HG02870 (cell line): ENCODE results near the gene IL20.

ENCODE experiments used
- ATAC-seq: cut with Tn5 transposase; IDR thresholded peaks from one replicate; pipeline ENCODE4 v1.9.1; 2021; ENCODE audit warnings: mild to moderate bottlenecking, moderate library complexity; ENCODE audit not compliant: unreplicated experiment

IL20 gene

DNA sequence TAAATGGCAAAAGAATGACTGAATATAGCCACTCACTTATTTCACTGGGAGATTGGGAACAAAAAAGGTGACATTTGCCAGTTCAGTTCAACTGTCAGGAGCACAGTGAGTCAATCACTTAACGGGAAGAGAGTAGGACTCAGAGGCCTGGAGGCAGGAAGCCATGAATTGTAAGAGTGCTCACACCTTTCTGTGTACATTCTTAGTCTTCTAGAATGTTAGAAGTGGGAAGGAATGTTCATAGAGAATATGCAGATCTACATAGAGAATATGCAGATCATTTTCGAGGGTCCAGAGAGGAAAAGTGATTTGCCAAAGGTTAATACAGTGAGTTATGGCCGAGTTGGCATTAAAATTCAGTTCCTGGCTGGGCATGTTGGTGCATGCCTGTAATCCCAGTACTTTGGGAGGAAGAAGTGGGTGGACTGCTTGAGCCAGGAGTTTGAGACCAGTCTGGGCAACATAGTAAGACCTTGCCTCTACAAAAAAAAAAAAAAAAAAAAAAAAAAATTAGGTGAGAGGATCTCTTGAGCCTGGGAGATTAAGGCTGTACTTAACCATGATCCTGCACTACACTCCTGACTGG is 8.3 kb downstream of the IL20 start:
- ATAC-seq: no peak

DNA sequence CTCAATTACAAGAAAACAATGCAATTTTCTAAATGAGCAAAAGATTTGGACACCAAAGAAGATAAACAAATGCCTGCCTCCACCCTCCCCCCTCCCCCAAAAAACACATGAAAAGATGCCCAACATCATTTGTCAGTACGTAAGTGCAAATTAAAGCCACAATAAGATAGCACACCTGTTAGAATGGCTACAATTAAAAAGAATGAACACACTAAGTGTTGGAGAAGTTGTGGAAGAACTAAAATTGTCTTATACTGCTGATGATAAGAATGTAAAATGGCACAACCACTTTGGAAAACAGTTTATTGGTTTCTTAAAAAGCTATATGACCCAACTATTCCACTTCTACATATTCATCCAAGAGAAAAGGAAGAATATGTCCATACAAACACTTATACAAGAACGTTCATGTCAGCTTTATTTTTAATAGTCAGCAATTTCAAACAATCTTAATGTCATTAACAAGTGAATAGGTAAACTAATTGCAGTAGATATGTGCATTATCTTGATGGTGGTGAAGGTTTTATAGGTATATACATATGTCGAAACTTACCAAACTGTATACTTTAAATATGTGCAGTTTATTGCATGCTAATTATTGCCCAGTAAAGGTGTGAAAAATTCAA is 10.4 kb downstream of the IL20 start:
- ATAC-seq: no peak

DNA sequence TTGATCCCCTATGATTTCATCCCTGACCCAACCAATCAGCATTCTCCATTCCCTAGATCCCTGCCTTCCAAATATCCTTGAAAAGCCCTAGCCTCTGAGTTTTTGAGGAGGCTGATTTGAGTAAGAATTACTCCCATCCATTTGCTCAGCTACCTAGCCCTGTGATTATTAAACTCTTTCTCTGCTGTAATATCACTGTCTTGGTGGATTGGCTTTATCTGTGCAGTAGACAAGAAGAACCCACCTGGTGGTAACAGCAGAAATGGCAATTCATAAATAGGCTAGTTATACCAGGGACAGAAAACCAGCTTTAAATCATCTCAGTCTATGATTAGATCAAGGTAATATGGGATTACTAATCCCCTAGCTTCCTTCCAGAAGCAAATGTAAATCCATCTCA is 13.0 kb downstream of the IL20 start:
- no peak for ATAC-seq

DNA sequence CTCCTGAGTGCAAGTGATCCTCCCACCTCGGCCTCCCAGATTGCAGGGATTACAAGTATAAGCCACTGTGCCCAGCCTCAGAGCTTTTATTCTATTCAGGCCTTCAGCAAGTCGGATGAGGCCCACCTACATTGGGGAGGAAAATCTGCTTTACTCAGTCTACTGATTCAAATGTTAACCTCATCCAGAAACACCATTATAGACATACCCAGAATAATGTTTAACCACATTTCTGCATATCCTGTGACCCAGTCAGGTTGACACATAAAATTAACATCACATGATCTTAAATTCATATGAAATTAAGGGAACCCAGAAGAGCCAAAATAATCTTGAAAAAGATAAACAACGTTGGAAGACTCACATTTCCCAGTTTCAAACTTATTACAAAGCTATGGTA is 14.9 kb downstream of the IL20 start:
- no peak for ATAC-seq

DNA sequence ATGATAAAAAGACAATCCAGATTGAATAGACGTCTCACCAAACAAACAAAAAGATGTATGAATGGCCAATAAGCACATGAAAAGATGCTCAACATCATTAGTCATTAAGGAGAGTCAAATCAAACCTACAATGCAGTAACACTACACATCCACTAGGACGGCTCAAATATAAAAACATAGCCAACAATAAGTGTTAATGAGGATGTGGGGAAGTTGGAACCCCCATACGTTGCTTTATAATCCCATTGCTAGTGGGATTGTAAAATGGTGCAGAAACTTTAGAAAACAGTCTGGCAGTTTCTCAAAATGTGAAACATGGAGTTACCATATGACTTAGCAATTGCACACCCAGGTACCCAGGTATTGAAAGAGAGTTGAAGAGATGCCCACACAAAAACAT is 17.1 kb downstream of the IL20 start:
- ATAC-seq: no peak

DNA sequence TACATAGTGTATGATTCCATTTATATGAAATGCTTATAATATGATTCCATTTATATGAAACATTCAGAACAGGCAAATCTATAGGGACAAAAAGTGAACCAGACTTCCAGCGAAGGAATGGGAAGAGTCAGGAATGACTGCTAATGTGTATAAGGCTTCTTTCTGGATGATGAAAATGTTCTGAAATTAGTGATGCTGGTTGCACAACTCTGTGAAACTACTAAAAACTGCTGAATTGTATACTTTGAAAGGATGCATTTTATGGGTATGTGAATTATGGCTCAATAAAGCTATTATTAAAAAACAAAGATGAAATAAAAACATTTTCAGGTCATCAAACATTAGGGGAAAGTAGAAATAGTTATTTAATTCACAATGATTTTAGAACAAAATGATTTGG is 17.7 kb downstream of the IL20 start:
- no peak for ATAC-seq

DNA sequence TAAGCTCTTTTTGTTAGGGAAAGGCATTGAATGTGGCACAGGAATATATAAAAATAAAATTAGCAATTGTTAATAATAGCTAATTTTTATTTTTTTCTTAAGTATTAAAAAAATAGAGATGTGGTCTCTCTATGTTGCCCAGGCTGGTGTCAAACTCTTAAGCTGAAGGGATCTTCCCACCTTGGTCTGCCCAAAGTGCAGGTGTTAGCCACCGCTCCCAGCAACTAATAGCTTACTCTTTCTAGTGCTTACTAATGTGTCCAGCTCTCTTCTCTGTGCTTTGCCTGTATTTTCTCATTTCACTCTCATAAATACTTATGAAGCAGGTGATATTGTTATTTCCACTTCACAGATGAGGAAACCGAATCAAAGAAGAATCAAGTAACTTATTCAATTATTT is 18.5 kb downstream of the IL20 start:
- no peak for ATAC-seq

DNA sequence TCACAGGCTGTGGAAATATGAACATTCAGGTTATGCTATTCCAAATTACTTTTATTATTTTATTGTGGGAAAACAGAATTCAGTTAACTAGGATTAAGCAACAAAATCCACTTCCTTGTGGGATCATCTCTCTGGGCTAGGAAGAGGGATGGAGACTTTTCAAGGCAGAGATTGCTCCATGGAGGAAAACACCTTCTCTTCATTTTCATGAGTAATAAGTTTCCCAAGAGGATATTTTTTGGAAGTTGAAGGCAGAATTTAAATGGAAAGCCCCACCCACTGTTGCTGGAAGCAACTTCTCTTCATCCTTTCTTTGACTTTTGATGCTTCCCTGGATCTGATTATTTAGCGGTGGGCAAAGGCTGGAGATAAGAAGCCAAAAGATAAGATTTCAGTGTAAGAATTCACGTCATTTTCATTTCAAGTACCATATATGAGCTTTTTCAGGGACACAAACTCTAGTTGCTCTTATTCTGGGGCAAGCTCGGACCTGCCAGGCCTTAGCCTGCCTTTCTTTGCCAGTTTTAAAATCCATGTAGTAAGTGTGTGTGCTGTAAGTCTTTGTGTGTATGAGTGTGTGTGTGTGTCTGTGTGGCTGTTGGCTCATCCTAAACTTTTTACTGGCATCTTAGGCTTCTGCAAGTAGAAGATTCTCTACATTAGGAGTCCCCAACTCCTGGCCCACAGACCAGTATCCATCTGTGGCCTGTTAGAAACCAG is 20.1 kb downstream of the IL20 start:
- no peak for ATAC-seq

DNA sequence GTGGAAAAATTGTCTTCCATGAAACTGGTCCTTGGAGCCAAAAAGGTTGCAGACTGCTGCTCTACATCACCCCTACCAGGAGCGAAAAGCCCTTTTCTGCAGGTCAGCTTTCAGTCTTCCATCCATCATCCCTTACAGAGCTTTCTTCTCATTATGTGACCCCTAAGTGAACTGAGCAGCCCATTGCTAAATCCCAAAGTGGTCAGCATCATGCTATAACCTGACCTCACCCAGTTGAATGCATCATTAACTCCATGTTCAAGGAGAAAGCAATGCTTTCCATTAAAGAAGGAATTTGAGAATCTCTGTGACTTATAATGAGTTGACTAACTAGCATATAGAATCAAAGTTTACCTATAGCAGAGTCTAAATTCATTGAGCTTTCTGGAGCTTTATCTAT is 21.4 kb downstream of the IL20 start:
- no peak for ATAC-seq

- ATAC-seq: no peak
These were observed 22.3 kb downstream of the IL20 start for GRCh38 chr1:206887701-206888100.

- no peak for ATAC-seq
These were observed 25.0 kb downstream of the IL20 start for GRCh38 chr1:206890125-206891060.

GRCh38 chr1:206891412-206891811 is 26.0 kb downstream of the IL20 start:
- ATAC-seq: no peak

DNA sequence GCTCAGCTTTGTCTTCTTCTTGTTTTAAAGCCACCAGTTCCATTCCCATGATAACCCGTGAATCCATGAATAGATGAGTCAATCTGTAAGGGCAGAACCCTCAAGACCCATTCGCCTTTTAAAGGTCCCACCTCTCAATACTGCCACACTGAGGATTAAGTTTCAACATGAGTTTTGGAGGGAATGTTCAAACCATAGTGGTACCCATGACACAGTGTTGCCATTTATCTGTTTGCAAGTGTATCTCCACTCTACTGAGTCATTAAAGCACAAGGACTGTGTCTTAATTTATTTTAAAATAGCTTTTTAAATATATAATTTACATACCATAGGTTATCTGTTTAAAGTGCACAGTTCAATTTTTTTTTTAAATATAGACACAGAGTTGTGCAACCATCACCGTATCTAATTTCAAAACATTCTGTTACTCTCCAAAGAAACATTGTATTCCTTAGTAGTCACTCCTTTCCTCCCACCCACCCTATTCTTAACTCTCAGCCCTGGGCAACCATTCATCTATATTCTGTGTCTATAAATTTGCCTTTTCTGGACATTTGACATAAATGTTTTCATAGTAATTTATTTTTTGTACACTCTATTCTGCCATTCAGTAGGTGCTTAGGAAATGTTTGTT is 27.0 kb downstream of the IL20 start:
- ATAC-seq: no peak

GRCh38 chr1:206893380-206893779 is 28.0 kb downstream of the IL20 start:
- no peak for ATAC-seq

GRCh38 chr1:206895325-206895724 is 29.9 kb downstream of the IL20 start:
- ATAC-seq: no peak

DNA sequence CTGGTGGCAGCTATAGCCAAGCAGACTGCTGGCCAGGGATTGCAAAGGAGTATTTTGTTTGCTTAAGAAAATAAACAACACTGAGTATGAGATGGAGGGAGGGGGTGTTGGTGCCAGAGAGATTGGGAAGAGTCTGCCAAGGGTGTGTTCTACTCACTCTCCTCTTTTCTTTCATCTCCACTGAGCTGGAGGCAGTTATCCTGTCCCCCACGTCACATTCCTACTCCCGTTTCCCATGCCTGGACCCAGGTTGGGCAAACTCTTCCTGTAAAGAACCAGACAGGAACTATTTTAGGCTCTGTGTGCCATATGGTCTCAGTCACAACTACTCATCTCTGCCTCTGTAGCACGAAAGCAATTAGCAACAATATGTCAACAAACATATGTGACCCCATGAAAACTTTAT is 30.4 kb downstream of the IL20 start:
- no peak for ATAC-seq

GRCh38 chr1:206896261-206896660 is 30.8 kb downstream of the IL20 start:
- no peak for ATAC-seq

DNA sequence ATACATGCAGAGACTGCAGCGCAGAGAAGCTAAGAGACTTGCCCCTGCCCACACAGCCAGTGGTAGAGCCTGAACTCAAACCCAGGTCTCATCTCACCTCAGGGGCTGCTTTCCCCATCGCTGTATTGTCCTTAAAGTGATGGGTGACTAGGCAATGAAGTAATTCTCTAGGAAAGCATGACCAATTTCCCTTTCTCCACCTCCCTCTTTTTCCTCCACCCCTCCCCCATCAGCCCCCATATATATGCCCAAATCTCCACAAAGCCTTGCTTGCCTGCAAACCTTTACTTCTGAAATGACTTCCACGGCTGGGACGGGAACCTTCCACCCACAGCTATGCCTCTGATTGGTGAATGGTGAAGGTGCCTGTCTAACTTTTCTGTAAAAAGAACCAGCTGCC is 31.8 kb downstream of the IL20 start, which contains the start of gene IL24:
IL24 (plus strand) TSS at position 269 of the 400 bp plus-strand sequence. CDS start 390 bp downstream, outside the sequence.
- ATAC-seq: no peak

DNA sequence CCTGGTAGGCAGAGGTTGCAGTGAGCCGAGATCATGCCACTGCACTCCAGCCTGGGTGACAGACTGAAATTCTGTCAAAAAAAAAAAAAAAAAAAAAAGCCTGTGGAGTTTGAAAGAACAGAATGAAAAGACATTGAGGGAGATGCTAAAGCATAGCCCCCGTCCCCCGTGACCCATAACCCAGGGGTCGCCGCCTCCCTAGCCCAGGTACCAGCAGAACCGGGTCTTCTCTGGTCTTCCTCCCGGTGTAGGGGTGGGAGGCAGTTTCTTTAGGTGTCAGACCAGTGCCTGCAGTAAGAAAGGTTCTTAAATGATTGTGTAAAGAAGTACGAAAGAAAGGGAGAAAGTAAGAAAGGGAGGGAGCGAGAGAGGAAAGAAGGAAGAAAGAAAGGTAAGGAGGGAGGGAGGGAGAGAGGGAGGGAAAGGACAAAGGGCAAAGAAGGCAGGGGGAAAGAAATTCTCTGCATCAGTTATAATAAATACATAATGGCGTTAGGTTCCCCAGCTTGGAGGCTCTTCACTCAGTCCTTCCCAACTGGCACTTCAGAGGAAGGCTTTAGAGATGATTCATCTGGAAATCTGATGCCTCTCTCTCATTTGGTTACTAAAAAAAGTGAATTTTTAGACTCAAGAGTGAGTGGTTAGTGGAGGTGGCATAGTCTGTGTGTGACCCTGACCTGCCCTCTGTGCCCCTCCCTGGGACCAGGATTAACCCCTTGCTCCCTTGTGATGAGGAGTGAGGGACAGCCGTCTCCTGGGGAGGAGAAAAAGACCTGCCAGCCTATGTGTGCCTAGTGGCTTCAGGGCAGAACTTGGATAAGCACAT is 32.9 kb downstream of the IL20 start:
- ATAC-seq: no peak

DNA sequence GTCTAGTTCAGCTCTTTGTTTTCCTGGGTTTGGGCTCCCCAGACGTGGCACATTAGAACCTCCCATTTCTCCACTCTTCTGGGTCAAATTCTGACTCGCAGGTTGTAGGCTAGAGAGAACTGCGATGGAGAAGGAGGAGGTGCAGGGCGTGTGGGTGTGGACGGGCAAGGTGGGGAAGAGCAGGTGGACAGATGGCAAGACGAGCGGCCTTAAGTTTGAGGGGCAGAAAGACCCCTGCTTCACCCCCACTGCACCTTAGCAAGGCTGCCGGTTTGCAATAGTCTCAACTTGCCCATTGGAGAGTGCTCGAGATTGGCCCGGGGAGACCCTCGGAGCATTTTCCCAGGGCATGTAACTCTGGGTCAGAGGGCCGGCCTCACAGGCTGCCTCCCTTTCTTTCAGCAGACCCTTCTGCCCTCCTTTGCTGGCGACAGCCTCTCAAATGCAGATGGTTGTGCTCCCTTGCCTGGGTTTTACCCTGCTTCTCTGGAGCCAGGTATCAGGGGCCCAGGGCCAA is 33.5 kb downstream of the IL20 start:
- no peak for ATAC-seq
